B cell (primary cell): ENCODE measurements around the gene ACE. TPM values are rescaled to one million over a fixed set of nuclear protein-coding genes. Genes with fewer than 3 reads are reported as not detected.

ENCODE experiments used
- ATAC-seq: fragments of 200-7000 bp; cut with Tn5 transposase; one replicate; pipeline ENCODE4 v1.10.0; 2021; ENCODE audit warnings: low read depth, mild to moderate bottlenecking, moderate number of reproducible peaks, moderate library complexity
- CTCF ChIA-PET: fragments of 350-600 bp; sonication (Branson Sonifier 250); formaldehyde crosslinking; loops from one replicate; lab custom pipeline; 2021; ENCODE audit warnings: antibody characterized with exemption, inconsistent platforms; lab: Charles Lee
- POLR2A ChIA-PET: fragments of 350-600 bp; sonication (Branson Sonifier 250); formaldehyde crosslinking; loops from one replicate; lab custom pipeline; 2021; ENCODE audit warnings: antibody characterized with exemption; lab: Charles Lee
- DNase-seq: peaks from one replicate; pipeline ENCODE4 v3.0.0; 2013
- H2AFZ ChIP-seq: 2 replicates; pipeline ENCODE4 v1.6.1; 2012; ENCODE audit warnings: mild to moderate bottlenecking, low read depth, low read length; ENCODE audit not compliant: insufficient read depth, poor library complexity, severe bottlenecking
- H3K27ac ChIP-seq, 2 donors: 1 replicate in 1 of 2; 2 replicates in 1 of 2; pipeline ENCODE4 v1.5.1; 2012 to 2013; ENCODE audit warnings: low read length in 2 of 2, mild to moderate bottlenecking in 2 of 2, moderate library complexity in 1 of 2
- H3K27me3 ChIP-seq, 4 experiments: fragments of 200-600 bp in 1 of 4; sonication (generic) in 1 of 4; replicated peaks in 1 of 4; 1 replicate in 2 of 4; 2 replicates in 2 of 4; pipeline versions ENCODE4 v1.6.1 to v1.7.0; 2013 to 2016; ENCODE audit warnings: low read length in 3 of 4, mild to moderate bottlenecking in 2 of 4, mixed read lengths in 1 of 4, moderate library complexity in 1 of 4; ENCODE audit not compliant: insufficient read depth in 4 of 4, control insufficient read depth in 3 of 4; ENCODE audit errors: control extremely low read depth in 1 of 4
- H3K36me3 ChIP-seq, 2 experiments: replicated peaks in 1 of 2; 1 replicate in 1 of 2; 2 replicates in 1 of 2; pipeline versions ENCODE4 v1.6.1 to v1.7.1; 2013; ENCODE audit warnings: low read length in 1 of 2; ENCODE audit not compliant: insufficient read depth in 2 of 2, control insufficient read depth in 1 of 2; ENCODE audit errors: control extremely low read depth in 1 of 2, extremely low read depth in 1 of 2
- H3K4me1 ChIP-seq, 2 donors: fragments of 200-600 bp in 1 of 2; sonication (generic) in 1 of 2; 1 replicate in 1 of 2; 2 replicates in 1 of 2; pipeline versions ENCODE4 v1.5.1 to v1.6.1; 2013 to 2017; ENCODE audit warnings: low read length in 2 of 2; ENCODE audit not compliant: control insufficient read depth in 2 of 2, insufficient read depth in 2 of 2
- H3K4me2 ChIP-seq: replicated peaks from 2 replicates; pipeline ENCODE3; 2012; ENCODE audit warnings: mild to moderate bottlenecking, low read depth, low read length; ENCODE audit not compliant: poor library complexity, severe bottlenecking
- H3K4me3 ChIP-seq, 5 experiments: fragments of 200-600 bp in 1 of 5; sonication (generic) in 1 of 5; 1 replicate in 3 of 5; 2 replicates in 2 of 5; pipeline versions ENCODE4 v1.5.1 to v1.7.0; 2011 to 2016; ENCODE audit warnings: low read length in 4 of 5, mild to moderate bottlenecking in 4 of 5, low read depth in 2 of 5, control low read depth in 1 of 5, moderate library complexity in 1 of 5; ENCODE audit not compliant: insufficient read depth in 1 of 5; ENCODE audit errors: control extremely low read depth in 1 of 5, extremely low read depth in 1 of 5
- H3K79me2 ChIP-seq: fragments of 200-600 bp; sonication (generic); one replicate; pipeline ENCODE4 v1.6.0; 2016; ENCODE audit warnings: low read length; ENCODE audit not compliant: control insufficient read depth, insufficient read depth
- H3K9ac ChIP-seq: fragments of 200-600 bp; sonication (generic); 2 replicates; pipeline ENCODE4 v1.6.1; 2017; ENCODE audit warnings: mild to moderate bottlenecking, low read length, moderate library complexity
- H3K9me3 ChIP-seq, 3 donors: one replicate each; pipeline versions ENCODE4 v1.6.1 to v1.7.1; 2013; ENCODE audit warnings: low read length in 2 of 3; ENCODE audit not compliant: control insufficient read depth in 2 of 3, insufficient read depth in 1 of 3; ENCODE audit errors: control extremely low read depth in 1 of 3
- H4K20me1 ChIP-seq: 2 replicates; pipeline ENCODE4 v1.6.0; 2012; ENCODE audit warnings: mild to moderate bottlenecking, low read length; ENCODE audit not compliant: insufficient read depth, control insufficient read depth, poor library complexity, severe bottlenecking
- H3K27ac Mint-ChIP-seq: one replicate; pipeline ENCODE4 v1.8.0; 2021; ENCODE audit warnings: mixed read lengths
- H3K27me3 Mint-ChIP-seq: one replicate; pipeline ENCODE4 v1.8.0; 2021; ENCODE audit warnings: mixed read lengths
- H3K4me1 Mint-ChIP-seq: one replicate; pipeline ENCODE4 v1.8.0; 2021; ENCODE audit warnings: mixed read lengths
- H3K4me3 Mint-ChIP-seq: one replicate; pipeline ENCODE4 v1.8.0; 2021; ENCODE audit warnings: mixed read lengths
- H3K9me3 Mint-ChIP-seq: one replicate; pipeline ENCODE4 v1.8.0; 2022; ENCODE audit warnings: mixed read lengths; ENCODE audit not compliant: insufficient read depth
- CTCF ChIP-seq: fragments of 200-600 bp; IDR thresholded peaks from one replicate; pipeline ENCODE4 v1.8.0; 2022; ENCODE audit warnings: antibody characterized with exemption, mild to moderate bottlenecking
- EZH2 ChIP-seq: IDR thresholded peaks from 2 replicates; pipeline ENCODE4 v1.6.1; 2012; ENCODE audit warnings: borderline replicate concordance, low read depth, mild to moderate bottlenecking, moderate library complexity, low read length; ENCODE audit not compliant: insufficient read depth, poor library complexity, severe bottlenecking
- WGBS: methylation state at CpG from one replicate; pipeline ENCODE4 v1.1.5; 2013; ENCODE audit warnings: missing lambda C conversion rate; ENCODE audit not compliant: insufficient coverage; 5-methylcytosine and 5-hydroxymethylcytosine counted together
- intact Hi-C: fragments of 100-400 bp; cut with micrococcal nuclease; formaldehyde crosslinking; loops from one replicate; pipeline ENCODE4 v1.10.0; 2022
- polyA plus RNA-seq: library from polyadenylated mRNA; depleted of rRNA; stranded (reverse); fragments of >200 nt; gene quantifications from 2 replicates; pipeline ENCODE4 v1.2.3, GENCODE V29; 2012
- total RNA-seq, 2 donors: library from RNA; stranded (reverse); fragments of 120-200 nt in 1 of 2; gene quantifications; 1 replicate in 1 of 2; 2 replicates in 1 of 2; pipeline versions ENCODE4 v1.2.3 to v1.2.4, GENCODE V29; 2013 to 2022

Gene ACE
- total and polyA plus RNA-seq, 2 donors (not counting 1 experiment from before 2014, with no cell fraction given), result 0.67 to 2.6 TPM

- intact Hi-C loops, result no loop called here
- Mint-ChIP-seq H3K27ac (no peak overlapping the region), H3K9me3 (no peaks in the 10 kb centered on the region), H3K4me3 (no peak overlapping the region), H3K27me3 (peaks cover 5% of the 10 kb centered on the region), H3K4me1 (no peaks in the 10 kb centered on the region)
- DNase-seq (no peak), ATAC-seq (no peak)
- H3K9me3 ChIP-seq, result no peaks in the 10 kb centered on the region
- ChIA-PET CTCF (no interaction called here), POLR2A (interaction anchor here (0.6 kb wide), 1 partner anchor 167 kb away, joined by 9 read pairs; no protein-coding TSS in a partner anchor)
- no peaks in the 10 kb centered on the region for H4K20me1 ChIP-seq
- no peak for TF ChIP-seq CTCF
- no peak for TF ChIP-seq EZH2
- H2AFZ ChIP-seq, result no peak overlapping the region
- no peaks in the 10 kb centered on the region for H3K27me3 ChIP-seq
- WGBS, result 55% methylated on average over 2 of the region's 5 CpGs
- H3K4me3 ChIP-seq, result no peak overlapping the region
- H3K36me3 ChIP-seq, result no peaks in the 10 kb centered on the region
- peaks cover 0 to 8% of the 10 kb centered on the region in 2 donors for H3K4me1 ChIP-seq
- H3K27ac ChIP-seq, result no peak overlapping the region
- no peak overlapping the region for H3K9ac ChIP-seq
- no peak overlapping the region for H3K4me2 ChIP-seq
- H3K79me2 ChIP-seq, result no peaks in the 10 kb centered on the region
Measured at GRCh38 chr17:63454915-63455314, 21.9 kb upstream of the ACE start.

- CTCF ChIA-PET, result no interaction called here
- POLR2A ChIA-PET, result no interaction called here
- Mint-ChIP-seq H3K4me3 (no peak overlapping the region), H3K4me1 (peaks cover under 1% of the 10 kb centered on the region), H3K27me3 (peaks cover 3% of the 10 kb centered on the region), H3K9me3 (no peaks in the 10 kb centered on the region), H3K27ac (no peak overlapping the region)
- Histone ChIP-seq H3K9ac (no peak overlapping the region), H3K27me3 (no peaks in the 10 kb centered on the region), H4K20me1 (no peaks in the 10 kb centered on the region), H3K4me3 (no peak overlapping the region), H3K27ac (no peak overlapping the region), H3K9me3 (no peaks in the 10 kb centered on the region), H2AFZ (no peak overlapping the region), H3K4me2 (no peak overlapping the region), H3K36me3 (no peaks in the 10 kb centered on the region), H3K4me1 (peaks cover 0 to 8% of the 10 kb centered on the region in 2 donors), H3K79me2 (no peaks in the 10 kb centered on the region)
- no peak for ATAC-seq
- TF ChIP-seq EZH2 (no peak), CTCF (no peak)
- intact Hi-C loops, result no loop called here
- WGBS, result 88% methylated on average over 1 of the region's 4 CpGs
- no peak for DNase-seq
Measured at GRCh38 chr17:63455417-63455816, 21.4 kb upstream of the ACE start.
